WTC11 (cell line): ENCODE measurements around the gene DTX3L. TPM values are rescaled to one million over a fixed set of nuclear protein-coding genes. Genes with fewer than 3 reads are reported as not detected.

ENCODE experiments used
- ARID4B ChIP-seq: sonication (generic); formaldehyde crosslinking; IDR thresholded peaks from 2 replicates; pipeline ENCODE4 v1.8.0; 2023; ENCODE audit warnings: missing genetic modification reagents, mild to moderate bottlenecking, borderline replicate concordance
- CREB1 ChIP-seq: sonication (generic); formaldehyde crosslinking; IDR thresholded peaks from 2 replicates; pipeline ENCODE4 v1.8.0; 2023; ENCODE audit warnings: mild to moderate bottlenecking, missing genetic modification reagents
- E2F4 ChIP-seq: sonication (generic); formaldehyde crosslinking; IDR thresholded peaks from 2 replicates; pipeline ENCODE4 v1.8.1; 2022; ENCODE audit warnings: low read depth, mild to moderate bottlenecking, moderate library complexity, missing genetic modification reagents, borderline replicate concordance
- ERG ChIP-seq: fragments of 250-450 bp; sonication (Bioruptor Pico); IDR thresholded peaks from 2 replicates; pipeline ENCODE4 v1.8.0; 2021; ENCODE audit warnings: mild to moderate bottlenecking
- ETV6 ChIP-seq: sonication (generic); formaldehyde crosslinking; IDR thresholded peaks from 2 replicates; pipeline ENCODE4 v1.8.1; 2022; ENCODE audit warnings: mild to moderate bottlenecking, missing genetic modification reagents
- GABPB1 ChIP-seq: sonication (generic); formaldehyde crosslinking; IDR thresholded peaks from 2 replicates; pipeline ENCODE4 v1.8.1; 2023; ENCODE audit warnings: mild to moderate bottlenecking, missing genetic modification reagents
- GTF2I ChIP-seq: fragments of 250-450 bp; sonication (Bioruptor Pico); conservative IDR thresholded peaks from 2 replicates; pipeline ENCODE4 v1.4.0; 2021; ENCODE audit warnings: mild to moderate bottlenecking
- IRF1 ChIP-seq: sonication (generic); formaldehyde crosslinking; IDR thresholded peaks from 2 replicates; pipeline ENCODE4 v1.8.0; 2023; ENCODE audit warnings: missing genetic modification reagents
- IRF2 ChIP-seq: sonication (generic); formaldehyde crosslinking; IDR thresholded peaks from 2 replicates; pipeline ENCODE4 v1.8.0; 2022; ENCODE audit warnings: low read depth, missing genetic modification reagents, borderline replicate concordance
- JUN ChIP-seq: sonication (generic); formaldehyde crosslinking; IDR thresholded peaks from 2 replicates; pipeline ENCODE4 v1.8.0; 2023; ENCODE audit warnings: mild to moderate bottlenecking, missing genetic modification reagents
- KAT7 ChIP-seq: sonication (generic); formaldehyde crosslinking; IDR thresholded peaks from 2 replicates; pipeline ENCODE4 v1.8.1; 2023; ENCODE audit warnings: missing genetic modification reagents, mild to moderate bottlenecking, borderline replicate concordance
- MXD4 ChIP-seq: fragments of 250-450 bp; sonication (Bioruptor Pico); IDR thresholded peaks from 2 replicates; pipeline ENCODE4 v1.8.0; 2021; ENCODE audit warnings: mild to moderate bottlenecking, moderate library complexity, borderline replicate concordance
- MYBL2 ChIP-seq: sonication (generic); formaldehyde crosslinking; IDR thresholded peaks from 2 replicates; pipeline ENCODE4 v1.8.1; 2023; ENCODE audit warnings: mild to moderate bottlenecking, moderate library complexity, missing genetic modification reagents
- NFATC4 ChIP-seq: fragments of 250-450 bp; sonication (Bioruptor Pico); IDR thresholded peaks from 2 replicates; pipeline ENCODE4 v1.9.0; 2021; ENCODE audit warnings: mild to moderate bottlenecking
- NR1H2 ChIP-seq: sonication (generic); formaldehyde crosslinking; IDR thresholded peaks from 2 replicates; pipeline ENCODE4 v1.9.0; 2021; ENCODE audit warnings: mild to moderate bottlenecking, moderate library complexity, missing genetic modification reagents
- NR2C2 ChIP-seq: sonication (generic); formaldehyde crosslinking; IDR thresholded peaks from 2 replicates; pipeline ENCODE4 v1.8.0; 2022; ENCODE audit warnings: mild to moderate bottlenecking, missing genetic modification reagents
- OVOL2 ChIP-seq: fragments of 250-450 bp; sonication (Bioruptor Pico); IDR thresholded peaks from 2 replicates; pipeline ENCODE4 v1.9.0; 2021; ENCODE audit warnings: mild to moderate bottlenecking, borderline replicate concordance
- PRRX2 ChIP-seq: fragments of 250-450 bp; sonication (Bioruptor Pico); IDR thresholded peaks from 2 replicates; pipeline ENCODE4 v1.8.0; 2021; ENCODE audit warnings: mild to moderate bottlenecking
- SMAD3 ChIP-seq: sonication (generic); formaldehyde crosslinking; IDR thresholded peaks from 2 replicates; pipeline ENCODE4 v1.8.0; 2022; ENCODE audit warnings: missing genetic modification reagents, mild to moderate bottlenecking, borderline replicate concordance
- SOX15 ChIP-seq: fragments of 250-450 bp; sonication (Bioruptor Pico); IDR thresholded peaks from 2 replicates; pipeline ENCODE4 v1.9.0; 2021; ENCODE audit warnings: mild to moderate bottlenecking
- STAT6 ChIP-seq: sonication (generic); formaldehyde crosslinking; conservative IDR thresholded peaks from 2 replicates; pipeline ENCODE4 v1.8.1; 2023; ENCODE audit warnings: mild to moderate bottlenecking, low read depth, missing genetic modification reagents, moderate library complexity
- TEAD1 ChIP-seq: sonication (generic); formaldehyde crosslinking; IDR thresholded peaks from 2 replicates; pipeline ENCODE4 v1.8.0; 2022; ENCODE audit warnings: mild to moderate bottlenecking, missing genetic modification reagents
- TP53 ChIP-seq: sonication (generic); formaldehyde crosslinking; IDR thresholded peaks from 2 replicates; pipeline ENCODE4 v1.8.1; 2023; ENCODE audit warnings: mild to moderate bottlenecking, missing genetic modification reagents
- ZBTB21 ChIP-seq: sonication (generic); formaldehyde crosslinking; IDR thresholded peaks from 2 replicates; pipeline ENCODE4 v1.8.1; 2023; ENCODE audit warnings: mild to moderate bottlenecking, missing genetic modification reagents, borderline replicate concordance
- ZBTB43 ChIP-seq: sonication (generic); formaldehyde crosslinking; IDR thresholded peaks from 2 replicates; pipeline ENCODE4 v1.8.1; 2023; ENCODE audit warnings: mild to moderate bottlenecking, missing genetic modification reagents
- ZNF263 ChIP-seq: sonication (generic); formaldehyde crosslinking; IDR thresholded peaks from 2 replicates; pipeline ENCODE4 v1.8.1; 2022; ENCODE audit warnings: low read depth, mild to moderate bottlenecking, moderate library complexity, missing genetic modification reagents
- ZNF396 ChIP-seq: fragments of 250-450 bp; sonication (Bioruptor Pico); IDR thresholded peaks from 2 replicates; pipeline ENCODE4 v1.8.0; 2021; ENCODE audit warnings: mild to moderate bottlenecking, moderate library complexity, borderline replicate concordance
- ZNF423 ChIP-seq: fragments of 250-450 bp; sonication (Bioruptor Pico); IDR thresholded peaks from 2 replicates; pipeline ENCODE4 v2.1.2; 2022; ENCODE audit warnings: mild to moderate bottlenecking, moderate library complexity
- total RNA-seq: library from RNA; stranded (reverse); gene quantifications from 3 replicates; pipeline ENCODE4 v1.2.3, GENCODE V29; 2021

Gene DTX3L
- total RNA-seq, 1 experiment from 2014 or later: 4.6 TPM

GRCh38 chr3:122564155-122564912, at the start of gene DTX3L, which contains the start of gene PARP9 (continued):
- TF ChIP-seq SMAD3 (CRISPR knock-in tag) (peak; percentile 56; the same call in 1 of the 2 replicates), TEAD1 (CRISPR knock-in tag) (no peak), MYBL2 (CRISPR knock-in tag) (peak; percentile 53; the same call in 1 of the 2 replicates), ZNF396 (CRISPR knock-in tag) (no peak), NFATC4 (no peak), E2F4 (CRISPR knock-in tag) (no peak; the same call in 1 of the 2 replicates), IRF2 (CRISPR knock-in tag) (0 out of 2 replicates have a peak, but pooled peaks have one; percentile 36), STAT6 (CRISPR knock-in tag) (no peak), PRRX2 (CRISPR knock-in tag) (no peak), TP53 (CRISPR knock-in tag) (no peak), NR2C2 (CRISPR knock-in tag) (no peak), ETV6 (no peak), ZNF423 (0 out of 2 replicates have a peak, but pooled peaks have one; percentile 32), SOX15 (no peak), GABPB1 (CRISPR knock-in tag) (peak; percentile 43; the same call in 1 of the 2 replicates), KAT7 (CRISPR knock-in tag) (peak; percentile 80; the same call in 1 of the 2 replicates), ZBTB21 (CRISPR knock-in tag) (no peak), GTF2I (no peak), CREB1 (CRISPR knock-in tag) (no peak), ZBTB43 (CRISPR knock-in tag) (no peak), ZNF263 (CRISPR knock-in tag) (no peak), ARID4B (CRISPR knock-in tag) (no peak; the same call in 1 of the 2 replicates), MXD4 (CRISPR knock-in tag) (no peak), ERG (CRISPR knock-in tag) (no peak), JUN (no peak), NR1H2 (CRISPR knock-in tag) (no peak), OVOL2 (CRISPR knock-in tag) (no peak), IRF1 (CRISPR knock-in tag) (peak; percentile 73; the same call in 1 of the 2 replicates)
